Mucosa of descending colon (tissue), 3 donors: ENCODE measurements around the gene GMPR2. TPM values are rescaled to one million over a fixed set of nuclear protein-coding genes. Genes with fewer than 3 reads are reported as not detected.
A peak's percentile ranks its signal among the peaks of the same experiment; 100 is the strongest.

Experiments
- ATAC-seq: fragments of 200-7000 bp; cut with Tn5 transposase; one replicate; pipeline ENCODE4 v1.9.1; 2020; ENCODE audit warnings: mild to moderate bottlenecking, moderate library complexity
- DNase-seq, 3 donors: peaks; one replicate each; pipeline ENCODE4 v3.0.0-alpha.2; 2020
- H3K36me3 ChIP-seq: fragments of 200-600 bp; one replicate; pipeline ENCODE4 v1.8.0; 2021; ENCODE audit warnings: low read depth, mild to moderate bottlenecking
- H3K4me1 ChIP-seq: fragments of 200-600 bp; one replicate; pipeline ENCODE4 v1.8.0; 2021; ENCODE audit warnings: low read depth, mild to moderate bottlenecking
- H3K4me3 ChIP-seq: fragments of 200-600 bp; one replicate; pipeline ENCODE4 v1.8.0; 2021; ENCODE audit warnings: mild to moderate bottlenecking
- H3K9me3 ChIP-seq: fragments of 200-600 bp; one replicate; pipeline ENCODE4 v1.8.0; 2021; ENCODE audit warnings: mild to moderate bottlenecking
- intact Hi-C, 2 donors: fragments of 100-400 bp; cut with DNase I in 1 of 2; cut with micrococcal nuclease in 1 of 2; formaldehyde crosslinking; loops; one replicate each; pipeline versions ENCODE4 v1.11.0 to v1.11.1; 2022; cut with DNase I, micrococcal nuclease
- total RNA-seq, 3 donors: library from RNA; stranded (reverse); fragmentation: NEBNext Ultra II Directional in 2 of 3; extraction: Animal tissue kit (Norgen Biotek cat#: 25700) in 2 of 3; gene quantifications; one replicate each; pipeline versions ENCODE4 v1.2.1 to v1.2.4, GENCODE V29; 2021 to 2023
- TF ChIP-seq, protein P1 (sequence below): fragments of 200-600 bp; IDR thresholded peaks from one replicate; pipeline ENCODE4 v1.8.0; 2022; ENCODE audit warnings: antibody characterized with exemption, mild to moderate bottlenecking
- donor health status: DM: no; HTN: no; CAD: no; lungs with moderate emphysema.
- donor health status: DM: no; HTN: no; CAD: no.
- donor health status: DM: no; HTN: yes; CAD: no.

Gene GMPR2
- total RNA-seq, 3 donors from 2014 or later, result 59.7 to 83.5 (median 61.6) TPM

DNA sequence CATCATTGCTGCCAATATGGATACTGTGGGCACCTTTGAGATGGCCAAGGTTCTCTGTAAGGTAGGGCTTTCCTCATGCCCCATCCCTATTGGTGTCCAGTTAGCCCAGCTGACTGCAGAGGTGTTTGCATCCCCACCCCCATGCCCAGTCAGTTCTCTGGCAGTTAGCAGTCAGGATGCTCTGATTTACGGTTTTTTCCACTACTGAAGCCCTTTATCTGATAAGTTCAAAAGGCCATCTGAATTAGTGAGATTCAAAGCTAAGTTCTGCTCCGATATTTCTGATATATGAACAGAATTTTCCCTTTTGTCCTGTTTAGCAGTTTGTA, 773 bp downstream of the GMPR2 start:
- H3K4me1 ChIP-seq, result peaks cover 12% of the 10 kb centered on the region
- intact Hi-C loops, result no loop called here
- no peak overlapping the region for H3K4me3 ChIP-seq
- ATAC-seq (no peak), DNase-seq (no peak)
- TF ChIP-seq, protein P1, sequence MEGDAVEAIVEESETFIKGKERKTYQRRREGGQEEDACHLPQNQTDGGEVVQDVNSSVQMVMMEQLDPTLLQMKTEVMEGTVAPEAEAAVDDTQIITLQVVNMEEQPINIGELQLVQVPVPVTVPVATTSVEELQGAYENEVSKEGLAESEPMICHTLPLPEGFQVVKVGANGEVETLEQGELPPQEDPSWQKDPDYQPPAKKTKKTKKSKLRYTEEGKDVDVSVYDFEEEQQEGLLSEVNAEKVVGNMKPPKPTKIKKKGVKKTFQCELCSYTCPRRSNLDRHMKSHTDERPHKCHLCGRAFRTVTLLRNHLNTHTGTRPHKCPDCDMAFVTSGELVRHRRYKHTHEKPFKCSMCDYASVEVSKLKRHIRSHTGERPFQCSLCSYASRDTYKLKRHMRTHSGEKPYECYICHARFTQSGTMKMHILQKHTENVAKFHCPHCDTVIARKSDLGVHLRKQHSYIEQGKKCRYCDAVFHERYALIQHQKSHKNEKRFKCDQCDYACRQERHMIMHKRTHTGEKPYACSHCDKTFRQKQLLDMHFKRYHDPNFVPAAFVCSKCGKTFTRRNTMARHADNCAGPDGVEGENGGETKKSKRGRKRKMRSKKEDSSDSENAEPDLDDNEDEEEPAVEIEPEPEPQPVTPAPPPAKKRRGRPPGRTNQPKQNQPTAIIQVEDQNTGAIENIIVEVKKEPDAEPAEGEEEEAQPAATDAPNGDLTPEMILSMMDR, result no peak
- H3K36me3 ChIP-seq, result peaks cover 5% of the 10 kb centered on the region
- no peaks in the 10 kb centered on the region for H3K9me3 ChIP-seq

DNA sequence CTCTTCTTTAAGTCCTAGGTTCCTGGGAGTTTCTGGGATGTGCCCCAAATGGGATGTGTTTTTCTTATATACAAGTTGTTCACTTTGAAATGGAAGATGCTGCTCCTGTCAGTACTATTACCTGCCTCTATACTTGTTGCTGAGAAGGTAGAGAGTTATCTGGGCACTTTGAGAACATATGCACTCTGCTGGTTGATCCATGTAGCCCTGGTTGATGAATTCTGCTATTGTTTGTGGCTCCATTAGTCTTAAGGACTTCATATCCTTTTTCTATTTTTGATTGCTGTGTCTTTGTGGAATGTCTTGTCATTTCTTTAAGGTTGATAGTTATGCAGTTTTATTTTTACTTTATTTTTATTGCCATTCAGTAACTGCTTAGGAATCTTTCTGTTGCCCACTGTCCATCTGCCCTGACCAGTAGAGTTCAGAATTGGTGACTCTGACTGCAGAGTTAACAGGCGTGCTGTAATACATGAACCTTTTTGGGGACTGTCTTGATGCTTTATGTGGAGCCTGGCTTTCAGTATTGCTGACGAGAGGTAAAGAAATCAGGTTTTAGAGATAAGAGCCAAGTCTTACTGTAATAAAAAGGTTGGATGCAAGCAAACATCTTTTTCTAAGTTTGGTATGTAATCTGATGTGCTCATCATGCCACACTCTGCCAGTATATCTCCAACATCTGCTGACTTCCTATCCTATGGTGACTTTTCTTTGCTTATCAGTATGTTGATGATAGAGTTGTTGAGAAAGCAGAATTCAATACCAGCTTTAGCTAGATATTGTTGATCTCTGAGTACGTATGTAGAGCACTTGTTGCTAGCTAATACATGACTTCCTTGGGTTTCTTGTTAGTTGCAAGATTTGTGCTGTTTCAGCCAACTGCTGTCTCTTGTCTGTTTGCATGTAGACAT, 1.6 kb downstream of the GMPR2 start:
- no peak for DNase-seq
- no peaks in the 10 kb centered on the region for H3K9me3 ChIP-seq
- H3K4me3 ChIP-seq, result no peak overlapping the region
- peaks cover 12% of the 10 kb centered on the region for H3K4me1 ChIP-seq
- intact Hi-C loops, result no loop called here
- TF ChIP-seq, protein P1, result no peak
- ATAC-seq, result no peak
- H3K36me3 ChIP-seq, result peaks cover 5% of the 10 kb centered on the region

DNA sequence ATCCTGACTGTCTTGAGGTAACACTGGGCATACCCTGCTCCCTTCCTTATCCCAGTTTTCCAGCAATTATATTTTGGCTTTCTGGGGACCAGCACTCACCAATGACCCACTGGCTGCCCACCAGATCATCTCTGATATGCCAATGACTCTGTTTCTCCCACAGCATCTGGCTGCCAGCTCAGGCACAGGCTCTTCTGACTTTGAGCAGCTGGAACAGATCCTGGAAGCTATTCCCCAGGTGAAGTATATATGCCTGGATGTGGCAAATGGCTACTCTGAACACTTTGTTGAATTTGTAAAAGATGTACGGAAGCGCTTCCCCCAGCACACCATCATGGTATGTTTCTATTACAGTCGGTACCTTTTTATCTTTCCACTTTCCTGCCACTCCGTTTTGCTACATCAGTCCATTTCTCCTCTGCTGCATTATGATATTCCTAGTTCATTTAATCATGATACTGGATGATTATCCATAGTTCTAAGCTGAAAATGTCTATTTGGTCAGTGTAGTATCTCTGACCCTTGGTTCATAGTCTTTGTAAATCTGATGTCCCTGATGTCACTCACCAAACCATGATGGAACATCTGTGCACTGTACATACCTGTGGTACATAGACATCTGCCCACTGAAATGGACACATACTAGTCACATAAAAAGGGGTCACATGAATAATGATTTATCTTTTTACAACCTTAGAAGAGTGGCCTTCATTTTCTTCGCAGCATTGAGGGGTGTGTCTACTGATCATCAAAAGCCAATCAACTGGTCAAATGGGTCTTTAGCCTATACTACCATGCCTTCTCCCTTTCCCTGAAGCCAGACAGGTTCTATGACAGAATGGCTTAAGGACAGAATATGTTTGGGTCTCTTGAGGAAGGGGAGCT, 3.3 kb downstream of the GMPR2 start:
- no peak for ATAC-seq
- H3K4me1 ChIP-seq, result peaks cover 23% of the 10 kb centered on the region
- H3K36me3 ChIP-seq, result peaks cover 5% of the 10 kb centered on the region
- H3K4me3 ChIP-seq, result no peak overlapping the region
- intact Hi-C loops, result no loop called here
- TF ChIP-seq, protein P1, result no peak
- DNase-seq, result peak in 1 of 3 donors; percentile 7
- H3K9me3 ChIP-seq, result no peaks in the 10 kb centered on the region

DNA sequence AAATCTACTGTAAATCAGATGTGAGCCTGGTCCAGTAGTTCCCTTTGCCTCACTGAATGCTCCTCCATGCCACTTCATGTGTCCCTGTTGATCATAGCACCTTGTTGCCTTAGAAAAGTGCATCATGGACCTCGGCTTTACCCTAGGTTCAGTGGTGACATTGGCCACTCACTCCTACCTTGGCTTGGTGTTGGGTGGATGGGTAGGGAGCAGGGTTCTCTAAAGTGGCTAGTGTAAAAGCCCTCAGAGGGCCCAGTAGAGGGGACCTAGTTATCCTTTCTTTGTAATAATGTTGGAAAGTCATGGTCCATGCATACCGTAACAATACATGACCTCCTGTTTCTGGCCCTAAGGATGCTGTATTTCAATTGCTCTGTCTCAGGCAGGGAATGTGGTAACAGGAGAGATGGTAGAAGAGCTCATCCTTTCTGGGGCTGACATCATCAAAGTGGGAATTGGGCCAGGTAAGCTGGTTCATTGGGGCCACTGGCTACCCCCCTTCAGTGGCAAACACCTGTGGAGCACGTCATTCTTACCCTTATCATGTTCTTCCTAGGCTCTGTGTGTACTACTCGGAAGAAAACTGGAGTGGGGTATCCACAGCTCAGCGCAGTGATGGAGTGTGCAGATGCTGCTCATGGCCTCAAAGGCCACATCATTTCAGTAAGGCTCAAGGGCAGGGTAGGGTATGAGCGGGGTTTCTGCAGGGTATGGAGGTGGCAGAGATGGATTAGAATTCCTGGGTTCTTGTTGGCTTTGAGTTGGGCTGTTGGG, 4.1 kb downstream of the GMPR2 start:
- ATAC-seq, result no peak
- no peak overlapping the region for H3K4me3 ChIP-seq
- H3K36me3 ChIP-seq, result peaks cover 5% of the 10 kb centered on the region
- TF ChIP-seq, protein P1, result no peak
- intact Hi-C loops, result no loop called here
- no peaks in the 10 kb centered on the region for H3K9me3 ChIP-seq
- no peak for DNase-seq
- H3K4me1 ChIP-seq, result peaks cover 26% of the 10 kb centered on the region

DNA sequence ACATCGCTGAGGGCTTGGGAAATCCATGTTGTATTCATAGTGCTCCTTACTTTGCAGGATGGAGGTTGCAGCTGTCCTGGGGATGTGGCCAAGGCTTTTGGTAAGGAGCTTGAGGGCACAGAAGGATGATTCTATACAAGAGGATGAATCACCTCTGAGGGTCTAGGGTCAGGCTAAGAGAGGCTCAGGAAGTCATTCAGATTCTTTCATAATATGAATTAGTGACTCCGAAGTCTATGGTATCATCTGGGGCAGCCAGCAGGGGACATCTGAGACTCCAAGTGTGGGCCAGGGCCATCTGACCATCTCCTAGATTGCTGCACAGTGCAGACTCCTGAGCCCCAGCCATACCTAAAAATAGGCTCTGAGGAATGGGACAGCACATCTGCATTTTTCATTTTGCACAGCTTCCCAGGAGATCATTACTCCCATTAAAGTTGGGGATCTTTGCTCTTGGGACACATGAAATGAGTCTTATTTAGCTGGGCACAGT, 4.8 kb downstream of the GMPR2 start:
- Histone ChIP-seq H3K9me3 (no peaks in the 10 kb centered on the region), H3K4me3 (no peak overlapping the region), H3K36me3 (peaks cover 5% of the 10 kb centered on the region), H3K4me1 (peaks cover 26% of the 10 kb centered on the region)
- no peak for ATAC-seq
- TF ChIP-seq, protein P1, result no peak
- intact Hi-C loops, result no loop called here
- DNase-seq, result peak in 1 of 3 donors; percentile 3
